ENCODE measurements around the gene DLGAP4.

GRCh38 chr20:36271639-36272546, 34.2 kb upstream of the DLGAP4 start:
- TF ChIP-seq SUZ12 (IDR thresholded peaks at IDR 0.05; ENCODE audit: extremely low read depth, insufficient read depth, insufficient read length) (no peak), YY1 (IDR thresholded peaks at IDR 0.05; ENCODE audit: insufficient read depth, insufficient read length) (no peak)
